Hepatocyte (in vitro differentiated cells): ENCODE results near the gene TTC5. TPM values are rescaled to one million over a fixed set of nuclear protein-coding genes. Genes with fewer than 3 reads are reported as not detected.
"Not testable (repeated sequence)": the region's sequence is repeated elsewhere in the genome, so short reads cannot be mapped to it uniquely, and the experiment has no call there.

ENCODE experiments used
- DNase-seq: peaks from one replicate; pipeline ENCODE4 v3.0.0-alpha.2; 2016; ENCODE audit warnings: low spot score
- H2AFZ ChIP-seq: fragments of 200-600 bp; sonication (generic); 2 replicates; pipeline ENCODE4 v1.6.0; 2016; ENCODE audit warnings: antibody characterized with exemption, mild to moderate bottlenecking
- H3K27ac ChIP-seq: fragments of 200-600 bp; sonication (generic); 2 replicates; pipeline ENCODE4 v1.5.1; 2016; ENCODE audit warnings: mild to moderate bottlenecking
- H3K27me3 ChIP-seq: fragments of 200-600 bp; sonication (generic); 2 replicates; pipeline ENCODE4 v1.6.1; 2016
- H3K36me3 ChIP-seq: fragments of 200-600 bp; sonication (generic); replicated peaks from 2 replicates; pipeline ENCODE4 v1.5.1; 2016; ENCODE audit warnings: low read depth; ENCODE audit not compliant: insufficient read depth
- H3K4me1 ChIP-seq: fragments of 200-600 bp; sonication (generic); 2 replicates; pipeline ENCODE4 v1.5.1; 2016; ENCODE audit warnings: mild to moderate bottlenecking, moderate library complexity; ENCODE audit not compliant: insufficient read depth
- H3K4me2 ChIP-seq: fragments of 200-600 bp; sonication (generic); 2 replicates; pipeline ENCODE4 v1.6.0; 2016
- H3K4me3 ChIP-seq: fragments of 200-600 bp; sonication (generic); 2 replicates; pipeline ENCODE4 v1.5.1; 2016; ENCODE audit warnings: mild to moderate bottlenecking
- H3K79me2 ChIP-seq: fragments of 200-600 bp; sonication (generic); 2 replicates; pipeline ENCODE4 v1.6.0; 2017; ENCODE audit warnings: mild to moderate bottlenecking
- H3K9me2 ChIP-seq: fragments of 200-600 bp; sonication (generic); replicated peaks from 2 replicates; pipeline ENCODE4 v1.6.0; 2017; ENCODE audit warnings: mild to moderate bottlenecking; ENCODE audit not compliant: insufficient read depth
- H3K9me3 ChIP-seq: fragments of 200-600 bp; sonication (generic); 2 replicates; pipeline ENCODE4 v1.5.1; 2016; ENCODE audit warnings: low read depth, mild to moderate bottlenecking
- H4K20me1 ChIP-seq: fragments of 200-600 bp; sonication (generic); 2 replicates; pipeline ENCODE4 v1.6.0; 2016; ENCODE audit warnings: mild to moderate bottlenecking; ENCODE audit not compliant: insufficient read depth, poor library complexity, severe bottlenecking
- CTCF ChIP-seq: fragments of 200-600 bp; sonication (generic); IDR thresholded peaks from 2 replicates; pipeline ENCODE4 v1.5.1; 2016; ENCODE audit warnings: antibody characterized with exemption, mild to moderate bottlenecking; ENCODE audit not compliant: poor library complexity
- EZH2 ChIP-seq: fragments of 200-600 bp; sonication (generic); IDR thresholded peaks from 2 replicates; pipeline ENCODE4 v1.6.1; 2016; ENCODE audit warnings: antibody characterized with exemption, mild to moderate bottlenecking, borderline replicate concordance
- EZH2phosphoT487 ChIP-seq: fragments of 200-600 bp; sonication (generic); IDR thresholded peaks from one replicate; pipeline ENCODE4 v1.6.1; 2018; ENCODE audit warnings: antibody characterized with exemption, mild to moderate bottlenecking, low read depth, moderate library complexity; ENCODE audit not compliant: unreplicated experiment, severe bottlenecking
- WGBS: methylation state at CpG from one replicate; pipeline ENCODE4 v1.1.6; 2016; ENCODE audit warnings: low lambda C conversion rate; ENCODE audit errors: missing lambda C conversion rate; 5-methylcytosine and 5-hydroxymethylcytosine counted together
- polyA plus RNA-seq: library from polyadenylated mRNA; unstranded; fragments of >200 nt; fragmentation: Nextera tagmentation; extraction: Ambion mirVana; gene quantifications from 2 replicates; pipeline ENCODE4 v1.2.1, GENCODE V29; 2016
- total RNA-seq: library from RNA; depleted of rRNA; stranded (reverse); fragments of >200 nt; gene quantifications from 2 replicates; pipeline ENCODE4 v1.2.3, GENCODE V29; 2014

Gene TTC5
- total and polyA plus RNA-seq, 2 experiments from 2014 or later, result 10.8 to 17.4 TPM

DNA sequence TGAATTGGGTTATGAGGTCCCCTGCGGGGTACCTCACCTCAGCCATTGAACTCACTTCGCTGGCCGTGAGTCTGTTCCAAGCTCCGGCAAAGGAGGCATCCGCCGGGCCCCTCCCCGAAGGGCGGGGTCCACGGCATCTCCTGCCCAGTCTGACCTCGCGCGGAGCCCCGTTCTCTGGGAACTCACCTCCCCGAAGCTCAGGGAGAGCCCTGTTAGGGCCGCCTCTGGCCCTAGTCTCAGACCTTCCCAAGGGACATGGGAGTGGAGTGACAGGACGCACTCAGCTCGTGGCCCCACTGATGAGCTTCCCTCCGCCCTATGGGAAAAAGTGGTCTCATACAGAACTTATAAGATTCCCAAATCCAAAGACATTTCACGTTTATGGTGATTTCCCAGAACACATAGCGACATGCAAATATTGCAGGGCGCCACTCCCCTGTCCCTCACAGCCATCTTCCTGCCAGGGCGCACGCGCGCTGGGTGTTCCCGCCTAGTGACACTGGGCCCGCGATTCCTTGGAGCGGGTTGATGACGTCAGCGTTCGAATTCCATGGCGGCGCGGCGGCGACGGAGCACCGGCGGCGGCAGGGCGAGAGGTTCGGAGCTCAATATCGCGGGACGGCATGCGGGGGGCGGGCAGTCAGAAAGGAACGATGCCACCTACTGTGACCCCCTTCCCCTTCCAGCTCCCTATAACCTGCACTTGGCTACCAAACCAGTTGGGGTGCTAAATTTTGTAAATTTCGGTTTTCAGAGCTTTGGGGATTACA, 37.5 kb upstream of the TTC5 start, which contains the start of gene PARP2:
Gene PARP2, plus strand, starts transcription at position 544 of the 770 bp plus-strand sequence. Its CDS starts 7 bp downstream, at position 551.
- Histone ChIP-seq H3K27ac (peak within 1 kb of the TSS; percentile 97), H2AFZ (peak within 1 kb of the TSS; percentile 81), H3K4me2 (peak within 1 kb of the TSS; percentile 73), H3K36me3 (no peaks in the 10 kb centered on the region), H3K9me2 (no peaks in the 10 kb centered on the region), H3K27me3 (no peaks in the 10 kb centered on the region), H4K20me1 (no peaks in the 10 kb centered on the region), H3K4me1 (no peaks in the 10 kb centered on the region), H3K4me3 (peak within 1 kb of the TSS; percentile 75), H3K9me3 (no peaks in the 10 kb centered on the region), H3K79me2 (peaks cover 6% of the 10 kb centered on the region)
- TF ChIP-seq EZH2phosphoT487 (no peak), CTCF (no peak), EZH2 (no peak)
- DNase-seq, result peak; percentile 99
- under 1% methylated on average over 49 of the region's 50 CpGs for WGBS

DNA sequence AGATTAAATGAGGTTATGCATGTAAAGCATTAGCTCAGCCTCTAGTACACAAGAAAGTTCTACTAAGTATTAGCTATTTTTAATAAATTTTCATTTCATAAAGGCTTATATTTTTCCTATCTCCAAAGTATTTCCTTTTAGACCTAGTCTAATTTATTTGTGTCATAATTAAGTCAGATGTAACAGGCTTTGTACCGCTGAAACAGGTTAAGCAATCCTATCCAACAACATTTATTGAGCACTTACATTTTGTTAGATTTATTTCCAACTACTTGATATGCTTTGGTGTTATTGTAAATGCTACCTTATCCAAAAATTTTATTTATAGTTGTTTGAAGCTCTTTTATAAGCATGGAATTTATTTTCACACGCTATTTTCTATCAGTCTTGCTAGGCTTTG, 35.9 kb upstream of the TTC5 start:
- Histone ChIP-seq H4K20me1 (no peaks in the 10 kb centered on the region), H2AFZ (peak overlapping the region; percentile 81), H3K27me3 (no peaks in the 10 kb centered on the region), H3K4me1 (no peaks in the 10 kb centered on the region), H3K4me2 (peak overlapping the region; percentile 69), H3K79me2 (peaks cover 6% of the 10 kb centered on the region), H3K9me3 (no peaks in the 10 kb centered on the region), H3K36me3 (no peaks in the 10 kb centered on the region), H3K4me3 (peak overlapping the region; percentile 75), H3K27ac (peak overlapping the region; percentile 97), H3K9me2 (no peaks in the 10 kb centered on the region)
- WGBS, result 71% methylated on average over 2 of the region's 2 CpGs
- DNase-seq, result no peak
- TF ChIP-seq EZH2 (no peak), EZH2phosphoT487 (no peak), CTCF (no peak)

DNA sequence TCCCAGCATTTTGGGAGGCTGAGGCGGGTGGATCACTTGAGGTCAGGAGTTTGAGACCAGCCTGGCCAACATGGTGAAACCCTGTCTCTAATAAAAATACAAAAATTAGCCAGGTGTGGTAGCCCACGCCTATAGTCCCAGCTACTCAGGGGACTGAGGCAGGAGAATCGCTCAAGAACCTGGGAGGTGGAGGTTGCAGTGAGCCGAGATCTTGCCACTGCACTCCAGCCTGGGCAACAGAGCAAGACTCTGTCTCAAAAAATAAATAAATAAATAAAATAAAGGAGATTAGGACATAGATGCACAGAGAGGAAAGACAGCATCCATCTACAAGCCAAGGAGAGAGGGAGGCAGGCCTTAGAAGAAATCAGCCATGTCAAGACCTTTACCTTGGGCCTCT, 35.3 kb upstream of the TTC5 start:
- H3K27me3 ChIP-seq, H3K4me3 ChIP-seq, H3K36me3 ChIP-seq, H3K9me2 ChIP-seq, H4K20me1 ChIP-seq, H2AFZ ChIP-seq, H3K4me2 ChIP-seq, H3K4me1 ChIP-seq, DNase-seq, H3K9me3 ChIP-seq, H3K79me2 ChIP-seq, H3K27ac ChIP-seq: not testable (repeated sequence)
- 100% methylated on average over 4 of the region's 4 CpGs for WGBS

- Histone ChIP-seq H3K27ac (peak overlapping the region; percentile 89), H3K4me3 (no peak overlapping the region), H3K79me2 (peaks cover 32% of the 10 kb centered on the region), H3K4me1 (peaks cover 4% of the 10 kb centered on the region), H3K27me3 (no peaks in the 10 kb centered on the region), H3K9me2 (no peaks in the 10 kb centered on the region), H3K9me3 (no peaks in the 10 kb centered on the region), H3K4me2 (peak overlapping the region; percentile 79), H3K36me3 (no peaks in the 10 kb centered on the region), H2AFZ (no peak overlapping the region), H4K20me1 (no peaks in the 10 kb centered on the region)
- TF ChIP-seq CTCF, result no peak
- 68% methylated on average over 7 of the region's 7 CpGs for WGBS
- DNase-seq, result no peak
Measured at GRCh38 chr14:20334017-20334416, 28.3 kb upstream of the TTC5 start.
